ENCODE measurements around the gene ACTR6.
A peak's percentile ranks its signal among the peaks of the same experiment; 100 is the strongest.
"Not testable (repeated sequence)": the region's sequence is repeated elsewhere in the genome, so short reads cannot be mapped to it uniquely, and the experiment has no call there.

The ACTR6 gene

GRCh38 chr12:100200463-100201181, at the start of gene ACTR6:
TSS of gene ACTR6 (plus strand) at chr12:100200815. CDS start at chr12:100200852, 37 bp downstream.
- peak; percentile 88 for DNase-seq (ENCODE audit: low read depth in 2 of 2)

GRCh38 chr12:100151769-100152168, 48.8 kb upstream of the ACTR6 start:
- DNase-seq (ENCODE audit: low read depth in 2 of 2): no peak

GRCh38 chr12:100153131-100153530, 47.5 kb upstream of the ACTR6 start:
- no peak for DNase-seq (ENCODE audit: low read depth in 2 of 2)

GRCh38 chr12:100154474-100155247, 46.0 kb upstream of the ACTR6 start:
- DNase-seq (ENCODE audit: low read depth in 2 of 2): no peak

- DNase-seq (ENCODE audit: low read depth in 2 of 2): no peak
Measured at GRCh38 chr12:100156731-100157426, 43.7 kb upstream of the ACTR6 start.

GRCh38 chr12:100157427-100157821, 43.2 kb upstream of the ACTR6 start:
- no peak for DNase-seq (ENCODE audit: low read depth in 2 of 2)

- no peak for DNase-seq (ENCODE audit: low read depth in 2 of 2)
Measured at GRCh38 chr12:100158535-100158934, 42.1 kb upstream of the ACTR6 start.

- DNase-seq (ENCODE audit: low read depth in 2 of 2): no peak
Measured at GRCh38 chr12:100159391-100160104, 41.1 kb upstream of the ACTR6 start.

GRCh38 chr12:100163416-100164152, 37.0 kb upstream of the ACTR6 start:
- DNase-seq (ENCODE audit: low read depth in 2 of 2): no peak

- no peak for DNase-seq (ENCODE audit: low read depth in 2 of 2)
Measured at GRCh38 chr12:100164153-100164704, 36.4 kb upstream of the ACTR6 start.

- DNase-seq (ENCODE audit: low read depth in 2 of 2): no peak
Measured at GRCh38 chr12:100165356-100165755, 35.3 kb upstream of the ACTR6 start.

- no peak for DNase-seq (ENCODE audit: low read depth in 2 of 2)
Measured at GRCh38 chr12:100166232-100166631, 34.4 kb upstream of the ACTR6 start.

GRCh38 chr12:100168562-100168961, 32.1 kb upstream of the ACTR6 start:
- no peak for DNase-seq (ENCODE audit: low read depth in 2 of 2)

- no peak for DNase-seq (ENCODE audit: low read depth in 2 of 2)
Measured at GRCh38 chr12:100169345-100169744, 31.3 kb upstream of the ACTR6 start.

- no peak for DNase-seq (ENCODE audit: low read depth in 2 of 2)
Measured at GRCh38 chr12:100170313-100170858, 30.2 kb upstream of the ACTR6 start.

GRCh38 chr12:100171248-100171647, 29.4 kb upstream of the ACTR6 start:
- DNase-seq (ENCODE audit: low read depth in 2 of 2): no peak

GRCh38 chr12:100173111-100173510, 27.5 kb upstream of the ACTR6 start:
- DNase-seq (ENCODE audit: low read depth in 2 of 2): no peak

- DNase-seq (ENCODE audit: low read depth in 2 of 2): no peak
Measured at GRCh38 chr12:100174495-100174894, 26.1 kb upstream of the ACTR6 start.

- DNase-seq (ENCODE audit: low read depth in 2 of 2): not testable (repeated sequence)
Measured at GRCh38 chr12:100176493-100176892, 24.1 kb upstream of the ACTR6 start.

- DNase-seq (ENCODE audit: low read depth in 2 of 2): no peak
Measured at GRCh38 chr12:100179252-100179651, 21.4 kb upstream of the ACTR6 start.

Data from fibroblast of skin of left biceps (primary cell).